ENCODE measurements around the gene PSMC3.

PSMC3 gene

GRCh38 chr11:47376525-47377371, 49.5 kb downstream of the PSMC3 start:
- 77 to 79% methylated on average over 14 of the region's 14 CpGs for WGBS, 2 experiments
- no peaks in the 10 kb centered on the region for H3K9me3 ChIP-seq (ENCODE audit: control insufficient read depth, low read length)
- H3K27ac ChIP-seq (ENCODE audit: insufficient read depth, low read depth, low read length, poor library complexity, severe bottlenecking) = no peak overlapping the region
- H3K27me3 ChIP-seq (ENCODE audit: control insufficient read depth, insufficient read depth, low read length, poor library complexity, severe bottlenecking) = no peaks in the 10 kb centered on the region
- no peaks in the 10 kb centered on the region for H3K4me1 ChIP-seq (ENCODE audit: control insufficient read depth, insufficient read depth, low read length)
- H3K4me3 ChIP-seq (ENCODE audit: insufficient read depth, low read depth, low read length) = no peak overlapping the region
- H3K36me3 ChIP-seq (ENCODE audit: control insufficient read depth, insufficient read depth, low read length) = no peaks in the 10 kb centered on the region

- 89 to 91% methylated on average over 8 of the region's 8 CpGs for WGBS, 2 experiments
- H3K4me3 ChIP-seq (ENCODE audit: insufficient read depth, low read depth, low read length) = no peak overlapping the region
- H3K4me1 ChIP-seq (ENCODE audit: control insufficient read depth, insufficient read depth, low read length) = no peaks in the 10 kb centered on the region
These were observed 50.1 kb downstream of the PSMC3 start for GRCh38 chr11:47376107-47376524.

GRCh38 chr11:47375546-47376085, 50.6 kb downstream of the PSMC3 start:
- H3K4me3 ChIP-seq (ENCODE audit: insufficient read depth, low read depth, low read length) = no peak overlapping the region
- H3K27me3 ChIP-seq (ENCODE audit: control insufficient read depth, insufficient read depth, low read length, poor library complexity, severe bottlenecking) = no peaks in the 10 kb centered on the region
- H3K36me3 ChIP-seq (ENCODE audit: control insufficient read depth, insufficient read depth, low read length) = no peaks in the 10 kb centered on the region
- H3K4me1 ChIP-seq (ENCODE audit: control insufficient read depth, insufficient read depth, low read length) = no peaks in the 10 kb centered on the region
- no peaks in the 10 kb centered on the region for H3K9me3 ChIP-seq (ENCODE audit: control insufficient read depth, low read length)
- no peak overlapping the region for H3K27ac ChIP-seq (ENCODE audit: insufficient read depth, low read depth, low read length, poor library complexity, severe bottlenecking)
- WGBS, 2 experiments = 94% methylated on average over 13 of the region's 13 CpGs

More at GRCh38 chr11:47376107-47376524, 50.1 kb downstream of the PSMC3 start:
- Histone ChIP-seq H3K9me3 (ENCODE audit: control insufficient read depth, low read length) (no peaks in the 10 kb centered on the region), H3K27ac (ENCODE audit: insufficient read depth, low read depth, low read length, poor library complexity, severe bottlenecking) (no peak overlapping the region), H3K27me3 (ENCODE audit: control insufficient read depth, insufficient read depth, low read length, poor library complexity, severe bottlenecking) (no peaks in the 10 kb centered on the region), H3K36me3 (ENCODE audit: control insufficient read depth, insufficient read depth, low read length) (no peaks in the 10 kb centered on the region)

- no peak overlapping the region for H3K27ac ChIP-seq (ENCODE audit: insufficient read depth, low read depth, low read length, poor library complexity, severe bottlenecking)
- 86 to 88% methylated on average over 8 of the region's 8 CpGs for WGBS, 2 experiments
- no peak overlapping the region for H3K4me3 ChIP-seq (ENCODE audit: insufficient read depth, low read depth, low read length)
- no peaks in the 10 kb centered on the region for H3K27me3 ChIP-seq (ENCODE audit: control insufficient read depth, insufficient read depth, low read length, poor library complexity, severe bottlenecking)
- no peaks in the 10 kb centered on the region for H3K4me1 ChIP-seq (ENCODE audit: control insufficient read depth, insufficient read depth, low read length)
- H3K36me3 ChIP-seq (ENCODE audit: control insufficient read depth, insufficient read depth, low read length) = no peaks in the 10 kb centered on the region
- no peaks in the 10 kb centered on the region for H3K9me3 ChIP-seq (ENCODE audit: control insufficient read depth, low read length)
These were observed 51.2 kb downstream of the PSMC3 start for GRCh38 chr11:47375020-47375419.

GRCh38 chr11:47374720-47375019, 51.6 kb downstream of the PSMC3 start:
- Histone ChIP-seq H3K27ac (ENCODE audit: insufficient read depth, low read depth, low read length, poor library complexity, severe bottlenecking) (no peak overlapping the region), H3K4me1 (ENCODE audit: control insufficient read depth, insufficient read depth, low read length) (no peaks in the 10 kb centered on the region), H3K27me3 (ENCODE audit: control insufficient read depth, insufficient read depth, low read length, poor library complexity, severe bottlenecking) (no peaks in the 10 kb centered on the region), H3K4me3 (ENCODE audit: insufficient read depth, low read depth, low read length) (no peak overlapping the region), H3K36me3 (ENCODE audit: control insufficient read depth, insufficient read depth, low read length) (no peaks in the 10 kb centered on the region), H3K9me3 (ENCODE audit: control insufficient read depth, low read length) (no peaks in the 10 kb centered on the region)
- 92 to 94% methylated on average over 5 of the region's 5 CpGs for WGBS, 2 experiments

- no peak overlapping the region for H3K27ac ChIP-seq (ENCODE audit: insufficient read depth, low read depth, low read length, poor library complexity, severe bottlenecking)
- WGBS, 2 experiments = 55 to 59% methylated on average over 19 of the region's 19 CpGs
These were observed 52.1 kb downstream of the PSMC3 start for GRCh38 chr11:47373876-47374719.

GRCh38 chr11:47372422-47372821, 53.8 kb downstream of the PSMC3 start:
- no peak overlapping the region for H3K4me3 ChIP-seq (ENCODE audit: insufficient read depth, low read depth, low read length)
- H3K27ac ChIP-seq (ENCODE audit: insufficient read depth, low read depth, low read length, poor library complexity, severe bottlenecking) = no peak overlapping the region
- no peaks in the 10 kb centered on the region for H3K27me3 ChIP-seq (ENCODE audit: control insufficient read depth, insufficient read depth, low read length, poor library complexity, severe bottlenecking)
- H3K4me1 ChIP-seq (ENCODE audit: control insufficient read depth, insufficient read depth, low read length) = no peaks in the 10 kb centered on the region
- no peaks in the 10 kb centered on the region for H3K36me3 ChIP-seq (ENCODE audit: control insufficient read depth, insufficient read depth, low read length)
- H3K9me3 ChIP-seq (ENCODE audit: control insufficient read depth, low read length) = no peaks in the 10 kb centered on the region
- 79 to 82% methylated on average over 7 of the region's 7 CpGs for WGBS, 2 experiments

More at GRCh38 chr11:47373876-47374719, 52.1 kb downstream of the PSMC3 start:
- H3K36me3 ChIP-seq (ENCODE audit: control insufficient read depth, insufficient read depth, low read length) = no peaks in the 10 kb centered on the region
- no peaks in the 10 kb centered on the region for H3K9me3 ChIP-seq (ENCODE audit: control insufficient read depth, low read length)
- no peaks in the 10 kb centered on the region for H3K27me3 ChIP-seq (ENCODE audit: control insufficient read depth, insufficient read depth, low read length, poor library complexity, severe bottlenecking)
- no peaks in the 10 kb centered on the region for H3K4me1 ChIP-seq (ENCODE audit: control insufficient read depth, insufficient read depth, low read length)
- no peak overlapping the region for H3K4me3 ChIP-seq (ENCODE audit: insufficient read depth, low read depth, low read length)

GRCh38 chr11:47369676-47370075, 56.6 kb downstream of the PSMC3 start:
- Histone ChIP-seq H3K27ac (ENCODE audit: insufficient read depth, low read depth, low read length, poor library complexity, severe bottlenecking) (no peak overlapping the region), H3K4me1 (ENCODE audit: control insufficient read depth, insufficient read depth, low read length) (no peaks in the 10 kb centered on the region), H3K4me3 (ENCODE audit: insufficient read depth, low read depth, low read length) (no peak overlapping the region), H3K36me3 (ENCODE audit: control insufficient read depth, insufficient read depth, low read length) (no peaks in the 10 kb centered on the region), H3K27me3 (ENCODE audit: control insufficient read depth, insufficient read depth, low read length, poor library complexity, severe bottlenecking) (no peaks in the 10 kb centered on the region), H3K9me3 (ENCODE audit: control insufficient read depth, low read length) (no peaks in the 10 kb centered on the region)
- 84 to 85% methylated on average over 3 of the region's 3 CpGs for WGBS, 2 experiments
